ENCODE measurements around the gene FKBP8.
"Not testable (repeated sequence)": the region's sequence is repeated elsewhere in the genome, so short reads cannot be mapped to it uniquely, and the experiment has no call there.

FKBP8 gene
- total RNA-seq = 140 to 237 reads per million in 2 donors

DNA sequence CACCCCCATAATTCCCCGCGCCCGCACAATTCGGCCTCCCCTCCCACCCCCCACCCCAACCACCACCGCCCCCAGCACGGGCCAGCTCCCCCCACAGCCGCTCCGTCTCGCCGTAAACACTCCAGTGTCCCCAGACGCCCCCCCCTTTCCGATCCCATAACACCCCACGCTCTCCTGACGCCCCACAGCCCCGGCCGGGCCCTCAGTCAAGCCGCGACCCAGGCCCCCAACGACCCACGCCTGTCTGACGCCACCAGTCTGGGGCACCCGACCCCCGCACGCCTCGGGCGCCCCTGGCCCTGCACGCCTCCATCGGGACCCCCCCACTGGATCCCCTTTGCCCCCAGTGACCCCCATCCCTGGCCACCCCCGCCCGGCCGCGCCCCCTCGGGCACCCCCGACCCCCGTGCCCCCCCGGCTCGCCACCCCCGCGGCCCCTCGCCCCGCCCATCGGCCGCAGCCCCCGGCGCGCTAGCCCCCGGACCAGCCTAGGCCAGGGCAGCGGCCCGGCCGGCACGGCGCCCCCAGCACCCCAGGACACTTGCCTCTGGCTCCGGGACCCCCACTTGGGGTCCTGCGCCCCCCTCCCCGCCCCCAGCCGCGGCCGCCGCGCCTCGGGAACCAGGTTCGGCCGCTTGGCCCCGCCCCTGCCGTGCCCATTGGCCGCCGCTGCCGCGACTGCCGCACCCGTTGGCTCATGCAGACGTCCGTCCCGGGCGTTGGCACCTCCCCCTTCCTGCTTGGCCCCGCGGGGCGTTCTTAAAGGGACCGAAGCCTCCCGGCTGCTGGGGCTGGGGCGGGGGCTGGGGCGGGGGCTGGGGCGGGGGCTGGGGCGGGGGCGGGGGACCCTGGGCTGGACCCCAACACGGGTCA is at the start of gene FKBP8:
Gene FKBP8, minus strand, starts transcription at position 633 of the 873 bp plus-strand sequence. CDS start 1,603 bp downstream, outside the sequence.
- DNase-seq = peak; percentile 91

DNA sequence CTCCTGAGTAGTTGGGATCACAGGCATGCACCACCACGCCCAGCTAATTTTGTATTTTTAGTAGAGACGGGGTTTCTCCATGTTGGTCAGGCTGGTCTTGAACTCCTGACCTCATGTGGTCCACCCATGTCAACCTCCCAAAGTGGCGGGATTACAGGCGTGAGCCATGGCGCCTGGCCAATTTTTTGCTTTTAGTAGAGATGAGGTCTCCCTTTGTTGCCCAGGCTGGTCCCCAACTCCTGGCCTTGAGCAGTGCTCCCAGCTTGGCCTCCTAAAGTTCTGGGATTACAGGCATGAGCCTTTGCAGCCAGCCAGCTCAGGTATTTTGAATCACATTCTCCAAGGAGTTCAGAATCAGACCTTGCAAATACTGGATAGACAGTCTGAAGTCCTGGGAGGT is 49.4 kb upstream of the FKBP8 start:
- DNase-seq = not testable (repeated sequence)

DNA sequence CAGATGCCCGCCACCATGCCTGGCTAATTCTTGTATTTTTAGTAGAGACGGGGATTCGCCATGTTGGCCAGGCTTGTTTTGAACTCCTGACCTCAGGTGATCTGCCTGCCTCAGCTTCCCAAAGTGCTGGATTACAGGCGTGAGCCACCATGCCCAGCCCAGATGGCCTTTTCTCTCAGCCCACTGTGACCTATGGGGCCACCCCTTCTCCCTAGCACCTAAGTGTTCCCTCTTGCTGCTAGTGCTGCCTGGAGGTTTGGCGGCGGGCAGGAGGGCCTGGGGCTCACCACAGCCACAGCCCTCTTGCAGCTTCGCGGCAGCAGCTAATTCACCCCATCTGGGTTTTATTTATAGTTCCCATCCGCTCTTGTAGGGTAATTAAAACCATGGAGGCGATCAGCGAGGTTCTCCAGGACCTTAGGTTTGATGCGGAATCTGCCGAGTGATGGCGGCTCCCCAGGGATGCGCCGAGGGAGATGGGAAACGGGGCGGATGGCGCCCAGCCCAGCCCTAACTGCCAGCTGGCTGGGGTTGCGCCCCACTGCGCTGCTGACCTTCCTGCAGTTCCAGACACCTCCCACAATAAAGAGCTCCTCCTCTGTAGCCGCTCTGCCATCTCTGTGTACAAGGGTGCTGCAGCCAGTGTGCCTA is 48.5 kb upstream of the FKBP8 start:
- DNase-seq = no peak

DNA sequence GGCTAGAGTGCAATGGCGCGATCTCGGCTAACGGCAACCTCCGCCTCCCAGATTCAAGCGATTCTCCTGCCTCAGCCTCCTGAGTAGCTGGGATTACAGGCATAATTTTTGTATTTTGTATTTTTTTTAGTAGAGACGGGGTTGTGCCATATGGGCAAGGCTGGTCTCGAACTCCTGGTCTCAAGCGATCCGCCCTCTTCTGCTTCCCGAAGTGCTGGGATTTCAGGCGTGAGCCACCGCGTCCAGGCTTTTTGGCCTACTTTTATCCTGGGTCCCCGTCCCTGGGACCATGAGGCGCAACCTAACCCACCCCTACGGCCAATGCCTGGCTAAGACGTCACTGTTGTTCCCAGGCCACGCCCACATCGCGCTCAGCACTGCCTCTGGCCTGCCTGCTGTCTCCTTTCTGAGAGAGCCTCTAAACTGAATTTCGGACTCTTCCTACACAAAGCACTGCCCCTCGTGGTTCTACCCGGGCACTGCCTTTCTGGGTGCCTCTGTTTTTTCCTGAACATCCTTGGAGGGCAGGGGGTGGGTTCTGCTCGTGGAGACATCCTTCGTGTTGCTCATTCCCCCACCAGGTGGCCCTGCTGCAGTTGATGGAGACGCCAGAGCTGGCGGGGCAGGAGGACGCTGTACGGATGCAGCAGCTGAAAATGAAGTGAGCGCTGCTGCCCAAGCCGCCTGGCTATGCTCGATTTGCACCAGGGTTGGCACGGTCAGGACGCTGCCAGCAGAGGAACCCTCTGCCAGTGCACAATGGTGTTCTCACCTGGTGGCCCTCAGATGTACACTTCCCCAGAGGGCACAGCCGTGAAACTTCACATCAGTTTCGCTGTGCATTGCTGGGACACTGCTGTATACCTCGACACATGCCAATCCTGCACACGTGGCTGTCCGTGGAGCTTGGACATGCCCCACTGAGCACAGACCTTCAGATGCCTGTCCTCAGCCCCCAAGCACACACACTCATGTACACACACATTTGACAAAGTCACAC is 47.2 kb upstream of the FKBP8 start:
- DNase-seq = no peak

DNA sequence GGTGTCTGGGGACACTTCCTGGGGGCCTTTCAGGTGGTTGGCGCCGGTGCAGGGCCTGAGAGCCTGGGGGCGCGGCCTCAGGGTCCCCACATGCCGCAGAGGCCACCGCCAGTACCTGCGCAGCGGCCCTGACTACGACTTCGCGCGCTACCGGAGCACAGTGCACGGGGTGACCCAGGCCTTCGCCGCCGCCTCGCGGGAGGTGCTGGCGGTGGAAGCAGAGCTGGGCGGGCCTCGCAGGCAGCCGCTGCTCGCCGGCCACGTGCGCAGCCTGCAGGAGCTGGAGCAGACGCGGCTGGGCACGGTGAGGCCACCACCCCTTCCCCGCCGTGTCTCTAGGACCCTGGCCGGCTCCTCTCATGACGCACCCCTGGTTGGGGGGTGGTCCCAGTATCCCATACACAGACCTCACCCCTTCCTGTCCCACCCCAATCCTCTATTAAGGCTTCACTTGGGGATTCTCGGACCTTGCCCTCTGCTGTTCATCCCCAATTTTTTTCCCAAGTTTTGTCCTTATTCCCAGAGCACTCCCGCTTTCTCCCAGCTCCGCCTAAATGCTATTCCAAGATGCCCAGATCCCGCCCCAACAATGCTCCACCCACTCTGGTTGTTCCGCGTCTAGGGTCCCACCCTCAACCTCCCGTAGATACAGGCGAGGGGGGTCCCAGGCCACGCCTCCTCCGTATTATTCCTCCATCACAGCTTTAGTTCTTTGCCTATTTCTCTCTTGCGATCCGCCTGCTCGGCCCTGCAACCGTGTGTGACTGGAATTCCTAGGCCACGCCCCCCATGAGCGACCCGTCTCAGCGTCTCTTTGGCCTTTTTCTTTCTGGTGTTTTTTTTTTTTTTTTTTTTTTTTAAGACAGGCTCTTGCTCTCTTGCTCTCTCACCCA is 46.3 kb upstream of the FKBP8 start:
- peak; percentile 64 for DNase-seq

DNA sequence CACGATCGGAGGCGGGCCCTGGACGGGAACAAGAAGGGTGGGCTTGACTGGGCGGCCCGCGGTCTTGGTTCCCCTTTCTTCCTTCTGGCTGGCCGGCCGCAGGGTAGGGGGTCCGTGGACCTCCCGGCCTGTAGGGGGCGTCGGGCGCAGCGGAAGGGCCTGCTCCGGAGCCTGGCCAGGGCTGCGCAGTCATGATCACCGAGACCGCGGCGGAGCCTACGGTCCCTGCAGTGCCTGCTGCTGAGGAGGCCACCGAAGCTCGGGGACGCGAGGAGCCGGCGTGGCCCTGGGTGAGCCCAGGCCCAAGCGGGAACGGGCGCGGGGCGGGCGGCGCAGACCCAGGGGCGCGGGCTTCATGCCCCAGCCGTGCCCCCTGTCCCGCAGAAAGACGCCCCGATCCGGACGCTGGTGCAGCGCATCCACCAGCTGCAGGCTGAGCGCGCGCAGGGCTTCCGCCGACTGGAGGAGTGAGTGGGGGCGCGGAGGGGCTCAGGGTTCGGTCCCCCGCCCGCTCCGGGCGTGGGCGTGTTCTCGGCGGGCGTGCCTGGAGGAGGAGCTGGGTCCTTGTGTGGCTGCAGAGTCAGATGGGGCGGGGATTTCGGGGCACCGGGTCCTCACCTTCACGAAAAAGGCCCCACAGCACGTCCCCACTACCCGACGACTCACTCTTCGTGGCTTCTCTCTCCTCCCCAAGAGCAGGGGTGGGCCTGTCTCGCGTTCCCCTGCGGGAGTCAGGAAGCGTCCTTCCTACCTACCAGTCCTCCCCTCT is 45.4 kb upstream of the FKBP8 start, which contains the start of gene REX1BD:
Gene REX1BD, plus strand, starts transcription at position 188 of the 769 bp plus-strand sequence. Its CDS starts 4 bp downstream, at position 192.
- peak; percentile 82 for DNase-seq

DNA sequence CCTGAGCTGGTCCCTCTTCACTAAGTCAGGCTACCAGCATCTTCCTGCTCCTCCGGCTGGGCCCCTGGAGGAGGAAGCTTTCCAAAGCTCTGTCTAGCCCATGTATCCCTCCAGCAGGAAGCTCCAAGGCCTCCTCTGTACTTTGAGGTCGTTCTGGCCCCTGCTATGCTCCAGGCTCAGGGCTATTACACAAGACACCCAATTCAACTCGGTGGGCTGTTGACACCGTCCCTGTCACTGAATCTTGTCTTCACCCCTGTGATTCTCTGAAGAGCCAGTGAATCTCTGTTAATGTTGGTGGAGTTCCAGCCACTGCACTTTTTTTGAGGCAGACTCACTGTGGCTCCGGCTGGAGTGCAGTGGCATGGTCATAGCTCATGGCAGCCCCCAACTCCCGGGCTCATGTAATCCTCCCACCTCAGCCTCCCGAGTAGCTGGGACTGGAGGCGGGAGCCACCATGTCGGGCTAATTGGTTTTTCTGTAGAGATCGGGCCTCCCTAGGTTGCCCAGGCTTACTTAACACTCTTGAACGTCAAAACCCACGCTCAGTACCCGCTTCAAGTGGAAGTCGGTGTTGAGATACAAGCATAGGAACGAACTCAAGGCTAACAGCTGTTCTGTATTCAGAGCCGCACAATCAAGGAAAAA is 44.7 kb upstream of the FKBP8 start:
- DNase-seq = no peak

DNA sequence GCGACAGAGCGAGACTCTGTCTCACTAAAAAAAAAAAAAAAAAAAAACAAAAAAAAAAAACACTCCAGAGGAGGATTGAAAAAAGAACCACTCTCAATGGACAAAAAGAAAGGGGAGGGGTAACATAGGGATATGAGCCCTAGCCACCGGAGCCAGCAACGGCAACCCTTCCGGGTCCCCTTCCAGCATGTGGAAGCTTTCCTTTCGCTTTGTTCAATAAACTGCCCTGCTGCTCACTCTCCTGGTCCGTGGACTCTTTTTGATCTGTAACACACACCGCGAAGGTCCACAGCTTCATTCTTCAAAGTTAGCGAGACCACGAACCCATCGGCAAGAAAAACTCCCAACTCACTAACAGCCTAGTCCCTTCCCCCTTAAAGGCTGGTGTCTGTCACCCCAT is 44.2 kb upstream of the FKBP8 start:
- no peak for DNase-seq

DNA sequence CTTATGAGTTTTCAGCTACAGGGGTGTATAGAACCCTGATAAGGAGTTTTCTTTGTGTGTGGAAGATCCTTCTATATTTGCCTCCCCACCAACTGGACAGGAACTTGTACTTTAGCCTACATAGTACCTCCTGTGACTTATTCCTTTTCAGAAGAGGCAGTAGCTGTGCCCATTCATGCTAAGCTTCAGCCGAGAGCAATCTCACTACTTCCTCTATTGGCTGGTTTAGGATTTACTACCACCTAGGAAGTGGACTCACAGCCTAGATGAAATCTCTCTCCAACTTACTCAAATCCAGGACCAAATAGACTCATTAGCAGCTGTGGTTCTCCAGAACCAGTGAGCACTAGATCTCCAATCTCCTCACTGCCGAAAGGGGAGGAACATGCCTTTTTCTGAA is 42.9 kb upstream of the FKBP8 start:
- DNase-seq = no peak

DNA sequence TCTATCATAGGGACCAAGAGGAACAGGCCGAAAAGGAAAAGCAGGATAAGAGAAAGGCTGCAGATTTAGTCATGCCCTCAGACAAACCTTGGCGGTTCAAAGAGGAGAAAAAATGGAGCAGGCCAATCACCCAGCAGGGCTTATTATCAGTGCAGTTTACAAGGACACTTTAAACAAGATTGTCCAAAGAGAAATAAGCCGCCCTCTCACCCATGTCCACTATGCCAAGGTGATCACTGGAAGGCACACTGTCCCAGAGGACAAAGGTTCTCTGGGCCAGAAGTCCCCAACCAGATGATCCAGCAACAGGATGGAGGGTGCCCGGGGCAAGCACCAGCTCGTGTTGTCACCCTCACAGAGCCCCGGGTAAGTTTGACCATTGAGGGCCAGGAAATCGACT is 36.9 kb upstream of the FKBP8 start:
- no peak for DNase-seq

DNA sequence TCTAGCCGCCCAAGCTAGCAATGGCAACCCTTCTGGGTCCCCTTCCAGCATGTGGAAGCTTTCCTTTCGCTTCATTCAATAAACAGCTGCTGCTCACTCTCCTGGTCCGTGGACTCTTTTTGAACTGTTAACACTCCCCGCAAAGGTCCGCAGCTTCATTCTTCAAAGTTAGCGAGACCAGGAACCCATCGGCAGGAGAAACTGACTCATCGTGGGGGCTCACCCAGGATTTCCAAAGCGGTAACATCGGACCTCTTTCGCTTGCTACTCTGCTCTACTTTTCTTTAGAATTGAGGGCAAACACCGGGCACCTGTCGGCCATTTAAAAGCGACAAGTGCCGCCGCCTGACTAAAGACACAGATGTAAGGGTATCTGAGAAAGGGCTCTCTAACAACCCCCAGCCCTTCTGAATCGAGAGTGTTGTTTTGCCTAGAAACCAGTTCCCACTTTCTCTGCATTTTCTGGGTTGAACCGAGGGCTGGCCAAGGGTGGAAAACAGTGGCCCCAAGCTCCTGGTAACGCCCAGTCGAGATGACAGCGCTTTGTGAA is 34.1 kb upstream of the FKBP8 start:
- no peak for DNase-seq

DNA sequence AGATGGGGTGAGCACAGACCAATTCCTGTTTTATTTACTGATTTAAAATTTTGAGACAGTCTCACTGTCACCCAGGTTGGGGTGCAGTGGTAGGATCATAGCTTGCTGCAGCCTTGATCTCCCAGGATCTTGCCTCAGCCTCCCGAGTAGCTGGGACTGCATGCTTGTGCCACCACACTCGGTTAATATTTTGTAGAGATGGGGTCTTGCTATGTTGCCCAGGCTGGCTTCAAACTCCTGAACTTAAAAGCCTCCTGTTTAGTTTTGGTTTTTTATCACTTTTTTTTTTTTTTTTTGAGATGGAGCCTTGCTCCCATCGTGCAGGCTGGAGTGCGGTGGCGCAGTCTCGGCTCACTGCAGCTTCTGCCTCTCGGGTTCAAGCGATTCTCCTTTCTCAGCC is 33.0 kb upstream of the FKBP8 start:
- DNase-seq = no peak

DNA sequence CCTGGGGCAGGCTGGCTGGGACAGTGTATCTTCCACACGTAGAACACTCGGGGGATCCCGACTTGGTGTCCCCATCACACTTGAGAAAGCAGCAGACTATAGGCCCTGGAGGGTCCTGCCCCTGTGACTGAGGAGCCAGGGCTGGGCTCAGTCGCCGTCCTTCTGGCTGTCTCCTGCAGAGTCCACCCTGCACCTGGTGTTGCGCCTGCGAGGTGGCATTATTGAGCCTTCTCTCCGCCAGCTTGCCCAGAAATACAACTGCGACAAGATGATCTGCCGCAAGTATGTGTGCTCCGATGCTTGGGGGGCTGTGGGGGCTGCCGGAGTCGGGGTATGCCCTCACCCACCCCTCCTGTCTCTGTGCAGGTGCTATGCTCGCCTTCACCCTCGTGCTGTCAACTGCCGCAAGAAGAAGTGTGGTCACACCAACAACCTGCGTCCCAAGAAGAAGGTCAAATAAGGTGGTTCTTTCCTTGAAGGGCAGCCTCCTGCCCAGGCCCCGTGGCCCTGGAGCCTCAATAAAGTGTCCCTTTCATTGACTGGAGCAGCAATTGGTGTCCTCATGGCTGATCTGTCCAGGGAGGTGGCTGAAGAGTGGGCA is 31.4 kb upstream of the FKBP8 start:
- no peak for DNase-seq

DNA sequence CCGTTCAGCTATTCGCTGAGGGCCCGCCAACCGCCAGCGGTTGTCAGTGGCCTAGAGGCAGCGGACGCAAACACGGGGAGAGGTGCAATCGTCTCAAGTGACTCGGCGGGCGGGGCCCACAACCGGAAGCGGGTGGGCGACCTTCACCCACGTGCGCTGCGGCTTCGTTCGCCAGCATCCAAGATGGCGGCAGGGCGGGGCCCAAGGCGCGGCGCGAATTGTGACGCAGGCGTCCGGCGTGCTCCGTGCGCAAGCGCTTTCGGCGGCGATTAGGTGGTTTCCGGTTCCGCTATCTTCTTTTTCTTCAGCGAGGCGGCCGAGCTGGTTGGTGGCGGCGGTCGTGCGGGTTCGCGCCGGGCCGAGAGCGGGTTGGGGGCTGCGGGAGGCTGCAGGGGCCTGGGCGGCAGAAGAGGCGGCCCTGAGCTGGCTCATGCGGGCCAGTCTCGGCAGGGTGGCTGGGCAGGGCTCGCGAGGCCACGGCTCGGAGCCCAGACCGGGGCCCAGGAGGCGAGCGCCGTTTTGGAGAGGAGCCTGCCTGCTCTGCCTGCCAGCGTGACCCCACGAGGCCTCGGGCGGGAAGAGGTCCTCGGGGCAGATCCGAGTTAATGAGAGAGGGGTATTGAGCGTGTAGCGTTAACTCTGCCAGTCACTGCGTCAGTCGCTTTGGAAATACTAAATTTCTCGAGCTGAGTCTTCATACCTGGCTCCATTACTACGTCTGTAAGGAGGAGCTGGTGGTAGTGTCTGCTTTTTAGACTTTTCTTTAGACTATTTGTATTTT is 28.4 kb upstream of the FKBP8 start, which contains the start of gene UBA52:
Gene UBA52, plus strand, starts transcription at position 294 of the 781 bp plus-strand sequence. CDS start 1,444 bp downstream, outside the sequence.
- DNase-seq = peak; percentile 98

DNA sequence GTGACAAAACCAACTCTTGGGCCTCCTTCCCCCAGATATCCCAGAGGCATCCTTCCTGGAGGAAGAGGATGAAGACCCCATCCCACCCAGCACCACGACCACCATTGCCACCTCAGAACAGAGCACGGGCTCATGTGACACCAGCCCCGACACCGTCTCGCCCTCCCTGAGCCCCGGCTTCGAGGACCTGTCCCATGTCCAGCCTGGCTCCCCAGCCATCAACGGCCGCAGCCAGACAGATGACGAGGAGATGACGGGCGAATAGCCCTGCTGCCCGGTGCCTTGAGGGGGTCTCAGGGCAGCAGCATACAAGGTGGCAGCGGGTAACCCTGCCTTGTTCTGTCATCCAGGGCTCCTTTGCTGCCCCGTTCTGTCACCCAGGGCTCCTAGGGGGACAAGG is 25.0 kb upstream of the FKBP8 start:
- DNase-seq = no peak

DNA sequence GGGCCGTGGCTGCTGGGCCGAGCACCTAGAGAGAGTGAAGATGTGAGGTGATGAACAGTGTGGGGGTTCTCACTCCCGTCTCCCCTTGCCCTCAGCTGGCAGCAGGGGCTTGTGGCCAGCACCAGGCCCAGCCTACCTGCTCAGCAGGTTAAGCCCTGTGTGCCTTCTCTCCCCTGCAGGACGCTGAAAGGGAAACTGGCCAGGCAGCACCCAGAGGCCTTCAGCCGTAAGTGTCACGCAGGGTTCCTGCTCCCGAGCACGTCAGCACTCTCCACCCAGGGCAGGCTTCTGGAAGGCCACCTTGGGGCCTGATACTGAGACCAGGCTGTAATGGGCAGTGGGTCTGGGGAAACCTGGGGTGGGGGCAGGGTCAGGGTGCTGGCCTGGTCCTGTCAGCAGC is 23.6 kb upstream of the FKBP8 start:
- DNase-seq = no peak

DNA sequence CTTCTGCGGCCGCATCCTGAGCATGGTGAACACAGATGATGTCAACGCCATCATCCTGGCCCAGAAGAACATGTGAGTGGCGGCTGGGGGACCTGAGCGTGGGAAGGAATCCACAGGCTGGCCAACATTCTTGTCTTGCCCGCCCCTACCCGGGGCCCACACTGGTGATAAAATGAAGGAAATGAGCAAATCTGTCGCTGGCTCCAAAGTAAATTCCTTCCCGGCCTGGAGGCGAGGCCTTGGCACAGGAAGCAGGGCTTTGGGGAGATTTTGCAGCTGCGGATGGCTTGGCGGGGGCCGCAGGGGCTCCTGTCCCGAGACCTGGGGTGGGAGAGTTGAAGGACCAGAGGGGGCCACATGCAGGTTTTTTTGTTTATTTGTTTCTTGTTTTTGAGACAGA is 18.7 kb upstream of the FKBP8 start:
- no peak for DNase-seq

DNA sequence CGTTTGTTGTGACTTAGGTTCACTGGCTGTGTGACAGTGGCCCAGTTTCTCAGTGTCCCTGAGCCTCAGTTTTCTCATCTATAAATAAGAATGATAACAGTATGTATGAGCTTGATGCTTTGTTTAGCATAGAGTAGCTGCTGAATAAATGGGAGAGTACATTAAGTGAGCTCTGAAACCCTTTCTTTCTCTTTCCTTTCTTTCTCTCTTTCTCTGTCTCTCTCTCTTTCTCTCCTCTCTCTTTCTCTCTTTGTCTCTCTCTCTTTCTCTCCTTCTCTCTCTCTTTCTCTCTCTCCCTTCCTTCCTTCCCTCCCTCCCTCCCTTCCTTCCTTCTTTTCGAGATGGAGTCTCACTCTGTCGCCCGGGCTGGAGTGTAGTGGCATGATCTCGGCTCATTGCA is 16.3 kb upstream of the FKBP8 start:
- DNase-seq = no peak

DNA sequence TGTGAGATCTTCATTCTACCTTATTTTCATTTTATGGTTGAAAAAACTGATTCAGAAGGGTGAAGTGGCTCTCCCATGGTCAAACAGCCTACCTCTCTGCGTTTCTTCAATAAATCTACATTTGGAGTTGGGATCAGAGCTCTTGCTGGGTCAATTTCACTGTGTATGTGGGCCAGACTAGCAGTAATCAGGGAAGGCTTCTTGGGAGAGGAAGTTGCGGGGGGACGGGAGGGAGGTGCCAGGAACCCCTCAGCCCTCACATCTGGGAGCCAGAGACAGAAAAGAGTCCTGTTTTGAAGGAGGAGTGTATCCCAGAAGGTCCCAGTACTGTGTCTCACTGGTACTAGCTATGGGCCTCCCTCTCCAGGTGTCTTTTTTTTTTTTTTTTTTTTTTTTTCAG is 15.2 kb upstream of the FKBP8 start:
- no peak for DNase-seq

All from T-helper 9 cell (primary cell).